Neural progenitor cell (in vitro differentiated cells): Measurements from ENCODE around the gene AUP1.

Source experiments
- CTCF ChIP-seq: fragments of 200-600 bp; sonication (generic); IDR thresholded peaks from 2 replicates; pipeline ENCODE4 v1.5.1; 2017; ENCODE audit warnings: antibody characterized with exemption, mild to moderate bottlenecking
- EZH2 ChIP-seq: fragments of 200-600 bp; sonication (generic); IDR thresholded peaks from 2 replicates; pipeline ENCODE4 v1.6.1; 2017; ENCODE audit warnings: antibody characterized with exemption, mild to moderate bottlenecking, moderate library complexity
- EZH2phosphoT487 ChIP-seq: fragments of 200-600 bp; sonication (generic); IDR thresholded peaks from 2 replicates; pipeline ENCODE4 v1.6.1; 2017; ENCODE audit warnings: antibody characterized with exemption

- TF ChIP-seq EZH2 (peak; percentile 29), CTCF (no peak), EZH2phosphoT487 (peak; percentile 95)
Measured at GRCh38 chr2:74498500-74499266, 30.8 kb downstream of the AUP1 start.
